ENCODE measurements around the gene C16orf87. TPM values are rescaled to one million over a fixed set of nuclear protein-coding genes. Genes with fewer than 3 reads are reported as not detected.

C16orf87 gene
- total RNA-seq, 1 donor from 2014 or later = 25.0 TPM

DNA sequence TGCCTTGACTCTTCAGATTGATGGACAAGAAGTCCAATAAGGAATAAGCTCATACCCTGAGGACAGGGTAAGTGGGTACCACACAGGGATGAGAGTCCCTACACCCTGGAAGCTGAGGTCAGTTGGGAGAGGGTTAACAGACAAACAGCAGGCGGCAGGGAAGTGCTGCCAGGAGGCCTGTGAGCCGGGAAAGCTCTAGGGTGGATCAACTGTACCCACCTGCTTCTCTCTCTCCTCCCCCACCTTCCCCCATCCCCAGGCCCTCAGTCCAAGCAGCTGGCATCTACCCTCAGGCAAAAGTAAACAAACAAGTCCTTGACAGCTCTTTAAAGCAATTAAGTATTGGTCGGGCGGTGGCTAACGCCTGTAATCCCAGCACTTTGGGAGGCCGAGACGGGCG lies 62.2 kb downstream of the C16orf87 start:
- Histone ChIP-seq H3K36me3 (ENCODE audit: insufficient read depth, low read length) (no peaks in the 10 kb centered on the region), H3K4me2 (ENCODE audit: low read length) (no peak overlapping the region), H3K27me3 (ENCODE audit: insufficient read depth, low read length) (no peaks in the 10 kb centered on the region), H3K79me2 (ENCODE audit: insufficient read depth, low read length) (no peaks in the 10 kb centered on the region), H3K4me1 (ENCODE audit: insufficient read depth, low read length) (no peaks in the 10 kb centered on the region), H3K27ac (ENCODE audit: low read depth, low read length) (no peak overlapping the region), H3K4me3 (ENCODE audit: insufficient read depth, low read depth, low read length) (no peak overlapping the region), H3K9ac (ENCODE audit: low read length) (no peak overlapping the region), H4K20me1 (ENCODE audit: insufficient read depth, low read length) (no peaks in the 10 kb centered on the region), H3K9me3 (ENCODE audit: insufficient read depth, low read depth, low read length) (no peaks in the 10 kb centered on the region), H2AFZ (ENCODE audit: low read depth, low read length) (no peak overlapping the region)
- Mint-ChIP-seq H3K4me1 (ENCODE audit: low read depth, unreplicated experiment) (peaks cover 2% of the 10 kb centered on the region), H3K9me3 (ENCODE audit: unreplicated experiment) (peaks cover 3% of the 10 kb centered on the region), H3K4me3 (ENCODE audit: unreplicated experiment) (no peak overlapping the region), H3K27me3 (ENCODE audit: low read depth, unreplicated experiment) (peaks cover 9% of the 10 kb centered on the region), H3K27ac (ENCODE audit: unreplicated experiment) (no peak overlapping the region), H3K36me3 (ENCODE audit: low read depth, unreplicated experiment) (no peaks in the 10 kb centered on the region)
- DNase-seq (ENCODE audit: low read depth) = no peak
- no peak for FAIRE-seq
- TF ChIP-seq CTCF (IDR thresholded peaks at IDR 0.05; ENCODE audit: insufficient read depth, low read depth, low read length) (no peak), EZH2 (IDR thresholded peaks at IDR 0.05; ENCODE audit: insufficient read depth, low read length) (no peak)

GRCh38 chr16:46765050-46765449 lies 65.9 kb downstream of the C16orf87 start:
- no peak overlapping the region for H3K27ac ChIP-seq (ENCODE audit: low read depth, low read length)
- Mint-ChIP-seq H3K4me1 (ENCODE audit: low read depth, unreplicated experiment) (peaks cover 2% of the 10 kb centered on the region), H3K9me3 (ENCODE audit: unreplicated experiment) (peaks cover 3% of the 10 kb centered on the region), H3K36me3 (ENCODE audit: low read depth, unreplicated experiment) (no peaks in the 10 kb centered on the region), H3K27me3 (ENCODE audit: low read depth, unreplicated experiment) (peaks cover 19% of the 10 kb centered on the region), H3K27ac (ENCODE audit: unreplicated experiment) (peak overlapping the region; percentile 86), H3K4me3 (ENCODE audit: unreplicated experiment) (no peak overlapping the region)
- H3K36me3 ChIP-seq (ENCODE audit: insufficient read depth, low read length) = no peaks in the 10 kb centered on the region
- DNase-seq (ENCODE audit: low read depth) (peak; percentile 85), FAIRE-seq (no peak)
- TF ChIP-seq EZH2 (IDR thresholded peaks at IDR 0.05; ENCODE audit: insufficient read depth, low read length) (no peak), CTCF (IDR thresholded peaks at IDR 0.05; ENCODE audit: insufficient read depth, low read depth, low read length) (no peak)
- H4K20me1 ChIP-seq (ENCODE audit: insufficient read depth, low read length) = no peaks in the 10 kb centered on the region
- no peak overlapping the region for H3K9ac ChIP-seq (ENCODE audit: low read length)
- no peak overlapping the region for H2AFZ ChIP-seq (ENCODE audit: low read depth, low read length)
- H3K79me2 ChIP-seq (ENCODE audit: insufficient read depth, low read length) = no peaks in the 10 kb centered on the region
- no peaks in the 10 kb centered on the region for H3K4me1 ChIP-seq (ENCODE audit: insufficient read depth, low read length)
- H3K27me3 ChIP-seq (ENCODE audit: insufficient read depth, low read length) = no peaks in the 10 kb centered on the region
- H3K9me3 ChIP-seq (ENCODE audit: insufficient read depth, low read depth, low read length) = no peaks in the 10 kb centered on the region
- H3K4me3 ChIP-seq (ENCODE audit: insufficient read depth, low read depth, low read length) = no peak overlapping the region
- no peak overlapping the region for H3K4me2 ChIP-seq (ENCODE audit: low read length)

DNA sequence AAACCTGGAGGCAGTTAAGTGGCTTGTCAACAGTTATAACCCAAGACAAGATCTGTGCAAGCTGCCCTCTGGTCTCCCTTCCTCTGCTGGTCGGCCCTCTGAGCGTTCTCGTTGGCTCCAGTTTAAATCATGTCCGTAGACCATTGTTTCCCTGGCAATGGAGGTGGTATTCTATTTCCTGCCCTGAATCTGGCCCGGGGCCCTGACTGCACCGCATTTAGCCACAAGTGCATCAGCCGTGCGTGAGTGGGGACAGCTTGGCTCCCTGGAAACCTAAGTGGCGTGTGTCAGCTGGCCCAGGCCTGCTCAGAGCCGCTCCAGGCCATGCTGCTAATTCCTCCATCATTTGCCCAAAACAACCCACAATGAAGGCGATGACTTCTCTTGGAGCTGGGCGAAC lies 67.8 kb downstream of the C16orf87 start:
- FAIRE-seq (no peak), DNase-seq (ENCODE audit: low read depth) (peak; percentile 17)
- Histone ChIP-seq H3K9me3 (ENCODE audit: insufficient read depth, low read depth, low read length) (no peaks in the 10 kb centered on the region), H3K36me3 (ENCODE audit: insufficient read depth, low read length) (no peaks in the 10 kb centered on the region), H3K4me3 (ENCODE audit: insufficient read depth, low read depth, low read length) (no peak overlapping the region), H4K20me1 (ENCODE audit: insufficient read depth, low read length) (no peaks in the 10 kb centered on the region), H3K4me1 (ENCODE audit: insufficient read depth, low read length) (no peaks in the 10 kb centered on the region), H3K27ac (ENCODE audit: low read depth, low read length) (no peak overlapping the region), H2AFZ (ENCODE audit: low read depth, low read length) (no peak overlapping the region), H3K9ac (ENCODE audit: low read length) (no peak overlapping the region), H3K4me2 (ENCODE audit: low read length) (no peak overlapping the region), H3K79me2 (ENCODE audit: insufficient read depth, low read length) (no peaks in the 10 kb centered on the region), H3K27me3 (ENCODE audit: insufficient read depth, low read length) (peaks cover 9% of the 10 kb centered on the region)
- Mint-ChIP-seq H3K4me3 (ENCODE audit: unreplicated experiment) (no peak overlapping the region), H3K36me3 (ENCODE audit: low read depth, unreplicated experiment) (no peaks in the 10 kb centered on the region), H3K9me3 (ENCODE audit: unreplicated experiment) (peaks cover 3% of the 10 kb centered on the region), H3K27me3 (ENCODE audit: low read depth, unreplicated experiment) (peaks cover 28% of the 10 kb centered on the region), H3K27ac (ENCODE audit: unreplicated experiment) (no peak overlapping the region), H3K4me1 (ENCODE audit: low read depth, unreplicated experiment) (peaks cover 2% of the 10 kb centered on the region)
- TF ChIP-seq CTCF (IDR thresholded peaks at IDR 0.05; ENCODE audit: insufficient read depth, low read depth, low read length) = no peak

All from astrocyte (in vitro differentiated cells and primary cell).